ENCODE data around the gene ATXN1. TPM values are rescaled to one million over a fixed set of nuclear protein-coding genes. Genes with fewer than 3 reads are reported as not detected.
A peak's percentile ranks its signal among the peaks of the same experiment; 100 is the strongest.
"Not testable (repeated sequence)": the region's sequence is repeated elsewhere in the genome, so short reads cannot be mapped to it uniquely, and the experiment has no call there.

Gene ATXN1
- total and polyA plus RNA-seq, 2 of the 13 experiments (the other 11 are each of a cell fraction or from before 2014, with no cell fraction given), result 20.7 to 39.5 TPM

GRCh38 chr6:16632101-16632500 lies 129.2 kb downstream of the ATXN1 start:
- ChIA-PET CTCF (ENCODE audit: low intra/inter-chr PET ratio, low total read pairs) (no interaction called here), POLR2A (no interaction called here)
- Histone ChIP-seq H3K4me3 (replicated peaks in 1 of 3; ENCODE audit: insufficient read depth in 1 of 3, low read depth in 2 of 3, low read length in 3 of 3) (no peak overlapping the region), H3K9me3 (ENCODE audit: low read length) (no peaks in the 10 kb centered on the region), H3K9ac (ENCODE audit: insufficient read depth, low read depth, low read length) (no peak overlapping the region), H4K20me1 (ENCODE audit: insufficient read depth, low read length) (peaks cover 8% of the 10 kb centered on the region; the same call in 1 of the 2 replicates), H3K36me3 (replicated peaks in 1 of 2; ENCODE audit: control insufficient read depth in 1 of 2, insufficient read depth in 2 of 2, low read length in 2 of 2) (peaks cover 0 to 2% of the 10 kb centered on the region in 2 experiments; a peak in 1 of 5 replicates), H3K27ac (ENCODE audit: extremely low read length, insufficient read depth, low read length) (no peak overlapping the region), H2AFZ (ENCODE audit: low read length) (no peak overlapping the region), H3K4me1 (ENCODE audit: insufficient read depth, low read length) (peaks cover 37% of the 10 kb centered on the region), H3K27me3 (ENCODE audit: control insufficient read depth in 1 of 2, insufficient read depth in 2 of 2, low read length in 2 of 2) (no peaks in the 10 kb centered on the region), H3K4me2 (ENCODE audit: low read depth, low read length) (no peak overlapping the region), H3K79me2 (ENCODE audit: insufficient read depth, low read length) (peaks cover 2% of the 10 kb centered on the region)
- no peak for ATAC-seq
- no peak for FAIRE-seq
- intact Hi-C loops (cut with micrococcal nuclease; ENCODE audit: unreplicated experiment), result loop anchor here (10.0 kb wide), 1 partner anchor 97 kb away; no protein-coding TSS in a partner anchor
- 90% methylated on average over 4 of the region's 4 CpGs for WGBS (ENCODE audit: low lambda C conversion rate)
- BruUV-seq (replicated peaks), result no TSS peak
- in situ Hi-C loops (cut with HindIII; ENCODE audit: extremely low pct_ligation_motif_present, low pct_unique_long_range_greater_than_20kb), result no loop called here
- no peak for DNase-seq (ENCODE audit: low spot score)
- TF ChIP-seq CREB3 (CRISPR knock-in tag; IDR thresholded peaks at IDR 0.05), result no peak
- 0 out of 2 replicates have a peak, but pooled peaks have one; percentile 12 for TF ChIP-seq MNT (IDR thresholded peaks at IDR 0.05)
- no peak for TF ChIP-seq ZNF292 (CRISPR knock-in tag; IDR thresholded peaks at IDR 0.05; ENCODE audit: borderline replicate concordance, low read depth)

GRCh38 chr6:16630026-16630643 lies 131.1 kb downstream of the ATXN1 start:
- H3K4me2 ChIP-seq (ENCODE audit: low read depth, low read length), result no peak overlapping the region
- no TSS peak for BruUV-seq (replicated peaks)
- no peaks in the 10 kb centered on the region for H3K9me3 ChIP-seq (ENCODE audit: low read length)
- in situ Hi-C loops (cut with HindIII; ENCODE audit: extremely low pct_ligation_motif_present, low pct_unique_long_range_greater_than_20kb), result no loop called here
- H3K4me3 ChIP-seq (replicated peaks in 1 of 3; ENCODE audit: insufficient read depth in 1 of 3, low read depth in 2 of 3, low read length in 3 of 3), result no peak overlapping the region
- ATAC-seq (no peak), FAIRE-seq (no peak), DNase-seq (ENCODE audit: low spot score) (no peak)
- H4K20me1 ChIP-seq (ENCODE audit: insufficient read depth, low read length), result 0 out of 2 replicates have a peak, but pooled peaks cover 2% of the 10 kb centered on the region
- no peaks in the 10 kb centered on the region for H3K27me3 ChIP-seq (ENCODE audit: control insufficient read depth in 1 of 2, insufficient read depth in 2 of 2, low read length in 2 of 2)
- TF ChIP-seq RBM22 (optimal IDR thresholded peaks at IDR 0.05; ENCODE audit: low read length), result peak; percentile 69
- peak; percentile 65 for TF ChIP-seq NFE2L2 (IDR thresholded peaks at IDR 0.05; ENCODE audit: low read length)
- TF ChIP-seq, protein P1, sequence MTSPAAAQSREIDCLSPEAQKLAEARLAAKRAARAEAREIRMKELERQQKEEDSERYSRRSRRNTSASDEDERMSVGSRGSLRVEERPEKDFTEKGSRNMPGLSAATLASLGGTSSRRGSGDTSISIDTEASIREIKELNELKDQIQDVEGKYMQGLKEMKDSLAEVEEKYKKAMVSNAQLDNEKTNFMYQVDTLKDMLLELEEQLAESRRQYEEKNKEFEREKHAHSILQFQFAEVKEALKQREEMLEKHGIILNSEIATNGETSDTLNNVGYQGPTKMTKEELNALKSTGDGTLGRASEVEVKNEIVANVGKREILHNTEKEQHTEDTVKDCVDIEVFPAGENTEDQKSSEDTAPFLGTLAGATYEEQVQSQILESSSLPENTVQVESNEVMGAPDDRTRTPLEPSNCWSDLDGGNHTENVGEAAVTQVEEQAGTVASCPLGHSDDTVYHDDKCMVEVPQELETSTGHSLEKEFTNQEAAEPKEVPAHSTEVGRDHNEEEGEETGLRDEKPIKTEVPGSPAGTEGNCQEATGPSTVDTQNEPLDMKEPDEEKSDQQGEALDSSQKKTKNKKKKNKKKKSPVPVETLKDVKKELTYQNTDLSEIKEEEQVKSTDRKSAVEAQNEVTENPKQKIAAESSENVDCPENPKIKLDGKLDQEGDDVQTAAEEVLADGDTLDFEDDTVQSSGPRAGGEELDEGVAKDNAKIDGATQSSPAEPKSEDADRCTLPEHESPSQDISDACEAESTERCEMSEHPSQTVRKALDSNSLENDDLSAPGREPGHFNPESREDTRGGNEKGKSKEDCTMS (CRISPR knock-in tag; conservative IDR thresholded peaks at IDR 0.05), result no peak
- WGBS (ENCODE audit: low lambda C conversion rate), result 95% methylated on average over 4 of the region's 4 CpGs
- no peak overlapping the region for H3K27ac ChIP-seq (ENCODE audit: extremely low read length, insufficient read depth, low read length)
- intact Hi-C loops (cut with micrococcal nuclease; ENCODE audit: unreplicated experiment), result loop anchor here (10.0 kb wide), 1 partner anchor 95 kb away; no protein-coding TSS in a partner anchor
- peaks cover 0 to 4% of the 10 kb centered on the region in 2 experiments; a peak in 1 of 5 replicates for H3K36me3 ChIP-seq (replicated peaks in 1 of 2; ENCODE audit: control insufficient read depth in 1 of 2, insufficient read depth in 2 of 2, low read length in 2 of 2)
- ChIA-PET CTCF (ENCODE audit: low intra/inter-chr PET ratio, low total read pairs) (no interaction called here), POLR2A (no interaction called here)
- no peak overlapping the region for H3K9ac ChIP-seq (ENCODE audit: insufficient read depth, low read depth, low read length)
- H3K4me1 ChIP-seq (ENCODE audit: insufficient read depth, low read length), result peaks cover 19% of the 10 kb centered on the region
- H2AFZ ChIP-seq (ENCODE audit: low read length), result no peak overlapping the region
- H3K79me2 ChIP-seq (ENCODE audit: insufficient read depth, low read length), result no peaks in the 10 kb centered on the region

- H3K79me2 ChIP-seq (ENCODE audit: insufficient read depth, low read length); H3K27ac ChIP-seq (ENCODE audit: extremely low read length, insufficient read depth, low read length); BruUV-seq (replicated peaks); H3K36me3 ChIP-seq (replicated peaks in 1 of 2; ENCODE audit: control insufficient read depth in 1 of 2, insufficient read depth in 2 of 2, low read length in 2 of 2); H3K9me3 ChIP-seq (ENCODE audit: low read length); H3K9ac ChIP-seq (ENCODE audit: insufficient read depth, low read depth, low read length); H4K20me1 ChIP-seq (ENCODE audit: insufficient read depth, low read length); POLR2A ChIA-PET; H3K4me2 ChIP-seq (ENCODE audit: low read depth, low read length); in situ Hi-C loops (cut with HindIII; ENCODE audit: extremely low pct_ligation_motif_present, low pct_unique_long_range_greater_than_20kb); H3K27me3 ChIP-seq (ENCODE audit: control insufficient read depth in 1 of 2, insufficient read depth in 2 of 2, low read length in 2 of 2); intact Hi-C loops (cut with micrococcal nuclease; ENCODE audit: unreplicated experiment); H3K4me3 ChIP-seq (replicated peaks in 1 of 3; ENCODE audit: insufficient read depth in 1 of 3, low read depth in 2 of 3, low read length in 3 of 3); H3K4me1 ChIP-seq (ENCODE audit: insufficient read depth, low read length); CTCF ChIA-PET (ENCODE audit: low intra/inter-chr PET ratio, low total read pairs); H2AFZ ChIP-seq (ENCODE audit: low read length); DNase-seq (ENCODE audit: low spot score); ATAC-seq; FAIRE-seq: not testable (repeated sequence)
- 93% methylated on average over 1 of the region's 1 CpG for WGBS (ENCODE audit: low lambda C conversion rate)
These were observed 132.7 kb downstream of the ATXN1 start for GRCh38 chr6:16628580-16628979.
